H1 (cell line): ENCODE data around the gene CHD6.

Experiments used
- CTCF ChIP-seq, 3 experiments: IDR thresholded peaks; 1 replicate in 2 of 3; 2 replicates in 1 of 3; pipeline versions ENCODE4 v1.5.1 to v1.6.1; 2011; ENCODE audit warnings: low read length in 3 of 3, mild to moderate bottlenecking in 3 of 3, inconsistent platforms in 2 of 3, low read depth in 1 of 3, moderate library complexity in 1 of 3; ENCODE audit not compliant: insufficient read depth in 1 of 3; ENCODE audit errors: control extremely low read depth in 1 of 3
- GABPA ChIP-seq: IDR thresholded peaks from 2 replicates; pipeline ENCODE4 v1.6.1; 2011; ENCODE audit warnings: mild to moderate bottlenecking, low read length, moderate library complexity, borderline replicate concordance; ENCODE audit not compliant: insufficient read depth
- JUND ChIP-seq: IDR thresholded peaks from 2 replicates; pipeline ENCODE4 v1.6.1; 2011; ENCODE audit warnings: mild to moderate bottlenecking, improper control_type of control experiment, low read length
- MAFK ChIP-seq: IDR thresholded peaks from 2 replicates; pipeline ENCODE4 v1.6.1; 2012; ENCODE audit warnings: low read depth, mild to moderate bottlenecking, improper control_type of control experiment, low read length
- POLR2A ChIP-seq, 2 experiments: IDR thresholded peaks; 1 replicate in 1 of 2; 2 replicates in 1 of 2; pipeline ENCODE4 v1.6.1; 2011; ENCODE audit warnings: low read depth in 2 of 2, low read length in 2 of 2, mild to moderate bottlenecking in 2 of 2; ENCODE audit errors: control extremely low read depth in 1 of 2
- SIN3A ChIP-seq, 2 experiments: IDR thresholded peaks in 1 of 2; conservative IDR thresholded peaks in 1 of 2; 2 replicates each; pipeline ENCODE4 v1.6.1; 2011 to 2012; ENCODE audit warnings: low read length in 2 of 2, improper control_type of control experiment in 1 of 2, low read depth in 1 of 2, mild to moderate bottlenecking in 1 of 2
- SRF ChIP-seq: IDR thresholded peaks from 2 replicates; pipeline ENCODE4 v1.6.1; 2011; ENCODE audit warnings: mild to moderate bottlenecking, low read depth, low read length, moderate library complexity
- TAF7 ChIP-seq: optimal IDR thresholded peaks from 2 replicates; pipeline ENCODE3; 2011; ENCODE audit warnings: low read depth, mild to moderate bottlenecking, inconsistent platforms, low read length, moderate library complexity, borderline replicate concordance
- USF2 ChIP-seq: IDR thresholded peaks from 2 replicates; pipeline ENCODE4 v1.6.1; 2011; ENCODE audit warnings: low read length, improper control_type of control experiment

GRCh38 chr20:41353530-41353929 is 264.6 kb downstream of the CHD6 start:
- TF ChIP-seq CTCF (IDR thresholded peaks at IDR 0.05; ENCODE audit: control extremely low read depth in 1 of 3, insufficient read depth in 1 of 3, low read depth in 1 of 3, low read length in 3 of 3), result no peak
- no peak for TF ChIP-seq TAF7
- no peak for TF ChIP-seq USF2
- TF ChIP-seq POLR2A (IDR thresholded peaks at IDR 0.05; ENCODE audit: control extremely low read depth in 1 of 2, low read depth in 2 of 2, low read length in 2 of 2), result no peak
- no peak for TF ChIP-seq GABPA
- TF ChIP-seq MAFK, result no peak
- TF ChIP-seq SRF, result no peak
- TF ChIP-seq JUND, result no peak
- no peak for TF ChIP-seq SIN3A (conservative IDR thresholded peaks at IDR 0.05 in 1 of 2, IDR thresholded peaks at IDR 0.05 in 1 of 2; ENCODE audit: low read depth in 1 of 2, low read length in 2 of 2)
